HCT116 (cell line): Measurements from ENCODE around the gene SKA2.
A peak's percentile ranks its signal among the peaks of the same experiment; 100 is the strongest.

Source experiments
- CEBPB ChIP-seq: IDR thresholded peaks from 2 replicates; pipeline ENCODE4 v1.6.1; 2012; ENCODE audit warnings: low read depth
- POLR2A ChIP-seq: IDR thresholded peaks from 2 replicates; pipeline ENCODE4 v1.7.0; 2011; ENCODE audit warnings: borderline replicate concordance; ENCODE audit not compliant: insufficient read depth, insufficient read length; ENCODE audit errors: extremely low read depth
- POLR2AphosphoS5 ChIP-seq: IDR thresholded peaks from 2 replicates; pipeline ENCODE4 v1.6.1; 2011; ENCODE audit warnings: mild to moderate bottlenecking, low read depth, low read length, moderate library complexity
- SRF ChIP-seq: IDR thresholded peaks from 2 replicates; pipeline ENCODE4 v1.6.1; 2012; ENCODE audit warnings: low read depth
- YY1 ChIP-seq: IDR thresholded peaks from 2 replicates; pipeline ENCODE4 v1.6.1; 2011; ENCODE audit warnings: low read length, low read depth, moderate library complexity, mild to moderate bottlenecking; ENCODE audit not compliant: insufficient replicate concordance; ENCODE audit errors: extremely low read depth
- ZFX ChIP-seq: fragments of 450-650 bp; IDR thresholded peaks from 2 replicates; pipeline ENCODE4 v1.6.1; 2017
- TF ChIP-seq, protein P1 (sequence below), 3 experiments: fragments of 200-600 bp in 1 of 3; sonication (generic) in 1 of 3; IDR thresholded peaks in 2 of 3; conservative IDR thresholded peaks in 1 of 3; 2 replicates each; pipeline ENCODE4 v1.5.1; 2012 to 2017; ENCODE audit warnings: low read depth in 2 of 3, low read length in 2 of 3, antibody characterized with exemption in 1 of 3, borderline replicate concordance in 1 of 3, control low read depth in 1 of 3, mild to moderate bottlenecking in 1 of 3, mixed read lengths in 1 of 3, mixed run types in 1 of 3, moderate library complexity in 1 of 3; ENCODE audit not compliant: insufficient read depth in 1 of 3
- TF ChIP-seq, protein P2 (sequence below): IDR thresholded peaks from 2 replicates; pipeline ENCODE4 v1.6.1; 2012
- TF ChIP-seq, protein P3 (sequence below): IDR thresholded peaks from 2 replicates; pipeline ENCODE4 v1.6.1; 2012
- TF ChIP-seq, protein P4 (sequence below): IDR thresholded peaks from 2 replicates; pipeline ENCODE4 v1.6.1; 2011; ENCODE audit warnings: mild to moderate bottlenecking, low read length, moderate library complexity; ENCODE audit not compliant: insufficient replicate concordance; ENCODE audit errors: extremely low read depth

DNA sequence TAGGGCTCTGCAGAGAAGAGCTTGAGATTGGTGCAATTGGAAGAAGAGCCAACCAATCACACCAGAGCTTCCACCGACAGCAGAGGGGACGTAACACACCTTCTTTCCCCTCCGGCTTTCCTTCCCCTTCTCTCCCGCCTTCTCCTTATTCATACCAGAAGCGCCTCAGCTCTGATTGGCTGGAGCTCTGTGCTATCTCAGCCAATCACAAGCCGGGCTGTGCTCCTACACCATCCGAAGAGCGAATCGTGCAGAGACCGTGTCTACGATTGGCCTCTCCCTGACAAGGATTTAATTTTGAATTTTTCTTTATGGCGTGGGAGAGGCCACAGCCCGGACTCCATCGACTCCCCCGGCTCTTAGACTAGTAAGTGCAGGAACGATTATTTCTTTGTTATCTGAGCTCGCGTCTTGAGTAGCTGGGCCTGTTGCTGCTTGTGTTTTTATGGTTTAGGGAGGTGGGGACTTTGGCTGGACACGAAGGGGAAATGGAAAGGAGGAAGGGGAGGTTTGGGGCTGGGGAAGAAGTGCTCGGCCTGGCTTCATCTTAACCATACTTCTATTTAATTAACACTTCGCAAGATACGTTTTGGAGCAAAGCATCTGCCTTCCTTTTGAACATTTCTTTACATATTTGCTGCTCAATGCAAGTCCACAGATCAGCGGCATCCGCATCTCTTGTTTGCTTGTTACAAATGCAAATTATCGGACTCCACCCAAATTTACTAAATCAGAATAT, 622 bp upstream of the SKA2 start, which contains the start of gene PRR11:
- TF ChIP-seq, protein P1, sequence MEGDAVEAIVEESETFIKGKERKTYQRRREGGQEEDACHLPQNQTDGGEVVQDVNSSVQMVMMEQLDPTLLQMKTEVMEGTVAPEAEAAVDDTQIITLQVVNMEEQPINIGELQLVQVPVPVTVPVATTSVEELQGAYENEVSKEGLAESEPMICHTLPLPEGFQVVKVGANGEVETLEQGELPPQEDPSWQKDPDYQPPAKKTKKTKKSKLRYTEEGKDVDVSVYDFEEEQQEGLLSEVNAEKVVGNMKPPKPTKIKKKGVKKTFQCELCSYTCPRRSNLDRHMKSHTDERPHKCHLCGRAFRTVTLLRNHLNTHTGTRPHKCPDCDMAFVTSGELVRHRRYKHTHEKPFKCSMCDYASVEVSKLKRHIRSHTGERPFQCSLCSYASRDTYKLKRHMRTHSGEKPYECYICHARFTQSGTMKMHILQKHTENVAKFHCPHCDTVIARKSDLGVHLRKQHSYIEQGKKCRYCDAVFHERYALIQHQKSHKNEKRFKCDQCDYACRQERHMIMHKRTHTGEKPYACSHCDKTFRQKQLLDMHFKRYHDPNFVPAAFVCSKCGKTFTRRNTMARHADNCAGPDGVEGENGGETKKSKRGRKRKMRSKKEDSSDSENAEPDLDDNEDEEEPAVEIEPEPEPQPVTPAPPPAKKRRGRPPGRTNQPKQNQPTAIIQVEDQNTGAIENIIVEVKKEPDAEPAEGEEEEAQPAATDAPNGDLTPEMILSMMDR (IDR thresholded peaks at IDR 0.05 in 2 of 3, conservative IDR thresholded peaks at IDR 0.05 in 1 of 3; ENCODE audit: borderline replicate concordance in 1 of 3, insufficient read depth in 1 of 3, low read depth in 2 of 3, low read length in 2 of 3) = no peak
- TF ChIP-seq POLR2A = no peak
- TF ChIP-seq, protein P2, sequence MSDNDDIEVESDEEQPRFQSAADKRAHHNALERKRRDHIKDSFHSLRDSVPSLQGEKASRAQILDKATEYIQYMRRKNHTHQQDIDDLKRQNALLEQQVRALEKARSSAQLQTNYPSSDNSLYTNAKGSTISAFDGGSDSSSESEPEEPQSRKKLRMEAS = peak; percentile 87
- peak; percentile 52 for TF ChIP-seq POLR2AphosphoS5
- TF ChIP-seq, protein P3, sequence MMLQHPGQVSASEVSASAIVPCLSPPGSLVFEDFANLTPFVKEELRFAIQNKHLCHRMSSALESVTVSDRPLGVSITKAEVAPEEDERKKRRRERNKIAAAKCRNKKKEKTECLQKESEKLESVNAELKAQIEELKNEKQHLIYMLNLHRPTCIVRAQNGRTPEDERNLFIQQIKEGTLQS = no peak
- no peak for TF ChIP-seq ZFX
- TF ChIP-seq CEBPB = no peak
- TF ChIP-seq, protein P4, sequence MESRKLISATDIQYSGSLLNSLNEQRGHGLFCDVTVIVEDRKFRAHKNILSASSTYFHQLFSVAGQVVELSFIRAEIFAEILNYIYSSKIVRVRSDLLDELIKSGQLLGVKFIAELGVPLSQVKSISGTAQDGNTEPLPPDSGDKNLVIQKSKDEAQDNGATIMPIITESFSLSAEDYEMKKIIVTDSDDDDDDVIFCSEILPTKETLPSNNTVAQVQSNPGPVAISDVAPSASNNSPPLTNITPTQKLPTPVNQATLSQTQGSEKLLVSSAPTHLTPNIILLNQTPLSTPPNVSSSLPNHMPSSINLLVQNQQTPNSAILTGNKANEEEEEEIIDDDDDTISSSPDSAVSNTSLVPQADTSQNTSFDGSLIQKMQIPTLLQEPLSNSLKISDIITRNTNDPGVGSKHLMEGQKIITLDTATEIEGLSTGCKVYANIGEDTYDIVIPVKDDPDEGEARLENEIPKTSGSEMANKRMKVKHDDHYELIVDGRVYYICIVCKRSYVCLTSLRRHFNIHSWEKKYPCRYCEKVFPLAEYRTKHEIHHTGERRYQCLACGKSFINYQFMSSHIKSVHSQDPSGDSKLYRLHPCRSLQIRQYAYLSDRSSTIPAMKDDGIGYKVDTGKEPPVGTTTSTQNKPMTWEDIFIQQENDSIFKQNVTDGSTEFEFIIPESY = no peak
- no peak; the same call in 1 of the 2 replicates for TF ChIP-seq SRF
- no peak for TF ChIP-seq YY1
